Duodenal mucosa (tissue), 2 donors: ENCODE measurements around the gene GTF2B.
"Not testable (repeated sequence)": the region's sequence is repeated elsewhere in the genome, so short reads cannot be mapped to it uniquely, and the experiment has no call there.

Experiments
- H3K27ac ChIP-seq: one replicate; pipeline ENCODE4 v1.7.0; 2013; ENCODE audit warnings: low read depth, low read length
- H3K27me3 ChIP-seq, 2 donors: one replicate each; pipeline ENCODE4 v1.7.0; 2013; ENCODE audit warnings: low read length in 2 of 2, control low read depth in 1 of 2; ENCODE audit not compliant: insufficient read depth in 2 of 2, control insufficient read depth in 1 of 2
- H3K36me3 ChIP-seq, 2 donors: one replicate each; pipeline ENCODE4 v1.7.0; 2013; ENCODE audit warnings: low read length in 2 of 2, control low read depth in 1 of 2; ENCODE audit not compliant: insufficient read depth in 2 of 2, control insufficient read depth in 1 of 2
- H3K4me1 ChIP-seq, 2 donors: one replicate each; pipeline ENCODE4 v1.7.0; 2013; ENCODE audit warnings: low read length in 2 of 2, control low read depth in 1 of 2; ENCODE audit not compliant: insufficient read depth in 2 of 2, control insufficient read depth in 1 of 2
- H3K4me3 ChIP-seq, 2 donors: one replicate each; pipeline ENCODE4 v1.7.0; 2013; ENCODE audit warnings: low read length in 2 of 2, low read depth in 1 of 2
- H3K9ac ChIP-seq, 2 donors: one replicate each; pipeline ENCODE4 v1.7.0; 2013; ENCODE audit warnings: low read length in 2 of 2, low read depth in 1 of 2
- H3K9me3 ChIP-seq, 2 donors: one replicate each; pipeline ENCODE4 v1.7.0; 2013; ENCODE audit warnings: low read length in 2 of 2, control low read depth in 1 of 2; ENCODE audit not compliant: control insufficient read depth in 1 of 2

GTF2B gene

DNA sequence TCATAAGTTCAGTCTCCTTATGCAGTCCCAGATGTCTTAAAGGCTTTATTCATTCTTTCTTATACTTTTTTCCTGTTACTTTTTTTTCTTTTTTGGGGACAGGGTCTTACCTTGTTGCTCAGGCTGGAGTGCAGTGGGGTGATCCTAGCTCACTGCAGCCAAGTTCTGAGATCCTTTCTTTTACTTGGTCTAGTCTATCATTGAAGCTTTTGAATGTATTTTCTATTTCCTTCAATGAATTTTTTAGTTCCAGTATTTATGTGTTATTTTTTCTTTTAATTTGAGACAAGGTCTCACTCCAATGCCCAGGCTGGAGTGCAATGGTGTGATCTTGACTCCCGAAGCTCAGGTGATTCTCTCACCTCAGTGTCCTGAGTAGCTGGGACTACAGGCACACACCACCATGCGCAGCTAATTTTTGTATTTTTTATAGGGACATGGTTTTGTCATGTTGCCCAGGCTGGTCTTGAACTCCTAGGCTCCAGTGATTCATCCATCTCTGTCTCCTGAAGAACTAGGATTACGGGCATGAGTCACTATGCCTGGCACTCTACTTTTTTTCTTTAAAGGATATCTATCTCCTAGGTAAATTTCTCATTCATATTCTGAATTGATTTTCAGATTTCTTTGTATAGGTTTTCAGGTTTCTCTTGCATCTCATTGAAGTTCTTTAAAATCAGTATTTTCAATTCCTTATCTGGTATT, 26.1 kb upstream of the GTF2B start:
- H3K36me3 ChIP-seq: peaks cover 0 to 9% of the 10 kb centered on the region in 2 donors
- peaks cover 11 to 19% of the 10 kb centered on the region in 2 donors for H3K9me3 ChIP-seq
- H3K27ac ChIP-seq: no peak overlapping the region
- no peak overlapping the region for H3K4me3 ChIP-seq
- H3K27me3 ChIP-seq: no peaks in the 10 kb centered on the region
- H3K4me1 ChIP-seq: no peaks in the 10 kb centered on the region
- no peak overlapping the region for H3K9ac ChIP-seq

DNA sequence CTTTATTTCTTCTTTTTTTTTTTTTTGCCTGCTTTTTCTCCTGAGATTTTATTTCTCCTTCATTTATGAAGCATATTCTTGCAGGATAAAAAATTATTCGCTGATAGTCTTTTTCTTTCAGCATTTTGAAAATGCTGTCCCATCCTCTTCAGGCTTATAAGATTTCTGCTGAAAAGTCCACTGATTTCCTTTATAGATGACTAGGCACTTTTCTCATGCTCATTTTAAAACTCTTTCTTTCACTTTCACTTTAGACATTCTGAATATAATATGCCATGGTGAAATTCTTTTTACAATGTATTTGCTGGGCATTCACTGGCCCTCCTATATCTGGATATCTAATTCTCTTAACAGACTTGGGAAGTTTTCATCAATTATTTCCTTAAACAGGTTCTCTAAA, 25.5 kb upstream of the GTF2B start:
- no peaks in the 10 kb centered on the region for H3K4me1 ChIP-seq
- peaks cover 0 to 6% of the 10 kb centered on the region in 2 donors for H3K36me3 ChIP-seq
- H3K9ac ChIP-seq: no peak overlapping the region
- no peak overlapping the region for H3K4me3 ChIP-seq
- no peaks in the 10 kb centered on the region for H3K27me3 ChIP-seq
- no peak overlapping the region for H3K27ac ChIP-seq
- peaks cover 11 to 19% of the 10 kb centered on the region in 2 donors for H3K9me3 ChIP-seq

DNA sequence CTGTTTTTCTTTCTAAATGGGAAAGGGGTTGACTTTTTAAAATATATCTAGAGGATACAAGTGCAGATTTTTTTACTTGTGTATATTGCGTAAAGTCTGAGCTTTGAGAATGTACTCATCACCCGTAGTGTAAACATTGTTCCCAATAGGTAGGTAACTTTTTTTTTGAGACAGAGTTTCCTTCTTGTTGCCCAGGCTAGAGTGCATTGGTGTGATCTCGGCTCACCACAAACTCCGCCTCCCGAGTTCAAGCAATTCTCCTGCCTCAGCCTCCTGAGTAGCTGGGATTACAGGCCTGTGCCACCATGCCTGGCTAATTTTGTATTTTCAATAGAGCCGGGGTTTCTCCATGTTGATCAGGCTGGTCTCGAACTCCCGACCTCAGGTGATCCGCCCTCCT, 20.4 kb upstream of the GTF2B start:
- not testable (repeated sequence) for H3K4me1 ChIP-seq, H3K27me3 ChIP-seq, H3K4me3 ChIP-seq, H3K9ac ChIP-seq, H3K9me3 ChIP-seq, H3K36me3 ChIP-seq, H3K27ac ChIP-seq

DNA sequence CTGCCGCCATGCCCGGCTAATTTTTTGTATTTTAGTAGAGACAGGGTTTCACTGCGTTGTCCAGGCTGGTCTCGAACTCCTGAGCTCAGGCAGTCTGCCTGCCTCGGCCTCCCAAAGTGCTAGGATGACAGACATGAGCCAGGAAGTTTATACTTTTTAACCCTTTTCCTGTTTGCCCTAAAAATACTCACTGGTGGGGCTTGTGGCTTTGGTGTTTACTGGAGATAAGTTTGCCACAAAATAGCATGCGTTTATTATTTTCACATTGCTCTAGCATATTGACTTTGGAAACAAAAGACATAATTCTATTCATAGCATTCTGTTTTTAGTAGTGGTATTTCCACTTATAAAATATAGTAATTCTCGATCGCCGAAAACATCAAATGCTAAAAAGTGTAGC, 19.8 kb upstream of the GTF2B start:
- H3K9me3 ChIP-seq: no peaks in the 10 kb centered on the region
- no peak overlapping the region for H3K4me3 ChIP-seq
- H3K27me3 ChIP-seq: no peaks in the 10 kb centered on the region
- H3K9ac ChIP-seq: no peak overlapping the region
- no peak overlapping the region for H3K27ac ChIP-seq
- H3K36me3 ChIP-seq: no peaks in the 10 kb centered on the region
- no peaks in the 10 kb centered on the region for H3K4me1 ChIP-seq

DNA sequence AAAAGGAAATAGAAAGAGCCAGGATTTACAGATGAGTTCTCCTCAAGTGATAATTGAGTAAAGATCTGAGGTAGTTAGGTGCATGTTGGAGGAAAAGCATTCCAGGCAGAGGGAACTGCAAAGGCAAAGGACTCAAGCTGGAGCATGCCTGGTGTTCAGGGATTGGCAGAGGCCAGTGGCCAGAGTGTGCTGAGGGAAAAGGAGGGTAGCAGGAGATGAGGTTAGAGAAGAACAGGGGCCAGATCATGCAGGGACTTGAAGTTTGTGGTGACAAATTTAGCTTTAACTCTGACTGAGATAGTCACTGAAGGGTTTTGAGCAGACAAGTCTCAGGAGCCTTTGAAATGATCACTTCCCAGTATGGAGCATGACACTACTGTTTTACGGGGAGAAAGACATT, 19.0 kb upstream of the GTF2B start:
- H3K9me3 ChIP-seq: no peaks in the 10 kb centered on the region
- H3K9ac ChIP-seq: no peak overlapping the region
- no peak overlapping the region for H3K4me3 ChIP-seq
- H3K36me3 ChIP-seq: no peaks in the 10 kb centered on the region
- H3K27ac ChIP-seq: no peak overlapping the region
- no peaks in the 10 kb centered on the region for H3K27me3 ChIP-seq
- no peaks in the 10 kb centered on the region for H3K4me1 ChIP-seq

DNA sequence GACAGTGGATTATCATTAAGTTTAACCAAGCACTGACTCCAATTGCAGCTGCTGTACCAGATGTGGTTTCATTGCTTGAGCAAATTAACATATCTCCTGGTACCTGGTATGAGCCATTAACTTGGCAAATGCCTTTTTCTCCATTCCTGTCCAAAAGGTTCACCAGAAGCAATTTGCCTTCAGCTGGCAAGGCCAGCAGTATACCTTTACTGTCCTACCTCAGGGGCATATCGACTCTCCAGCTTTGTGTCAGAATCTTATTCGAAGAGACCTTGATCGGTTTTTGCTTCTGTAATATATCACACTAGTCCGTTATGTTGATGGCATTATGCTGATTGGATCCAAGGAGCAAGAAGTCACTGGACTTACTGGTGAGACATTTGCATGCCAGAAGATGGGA, 9.5 kb upstream of the GTF2B start:
- Histone ChIP-seq H3K27ac (no peak overlapping the region), H3K4me3 (no peak overlapping the region), H3K9me3 (no peaks in the 10 kb centered on the region), H3K9ac (no peak overlapping the region), H3K4me1 (no peaks in the 10 kb centered on the region), H3K36me3 (no peaks in the 10 kb centered on the region), H3K27me3 (no peaks in the 10 kb centered on the region)

DNA sequence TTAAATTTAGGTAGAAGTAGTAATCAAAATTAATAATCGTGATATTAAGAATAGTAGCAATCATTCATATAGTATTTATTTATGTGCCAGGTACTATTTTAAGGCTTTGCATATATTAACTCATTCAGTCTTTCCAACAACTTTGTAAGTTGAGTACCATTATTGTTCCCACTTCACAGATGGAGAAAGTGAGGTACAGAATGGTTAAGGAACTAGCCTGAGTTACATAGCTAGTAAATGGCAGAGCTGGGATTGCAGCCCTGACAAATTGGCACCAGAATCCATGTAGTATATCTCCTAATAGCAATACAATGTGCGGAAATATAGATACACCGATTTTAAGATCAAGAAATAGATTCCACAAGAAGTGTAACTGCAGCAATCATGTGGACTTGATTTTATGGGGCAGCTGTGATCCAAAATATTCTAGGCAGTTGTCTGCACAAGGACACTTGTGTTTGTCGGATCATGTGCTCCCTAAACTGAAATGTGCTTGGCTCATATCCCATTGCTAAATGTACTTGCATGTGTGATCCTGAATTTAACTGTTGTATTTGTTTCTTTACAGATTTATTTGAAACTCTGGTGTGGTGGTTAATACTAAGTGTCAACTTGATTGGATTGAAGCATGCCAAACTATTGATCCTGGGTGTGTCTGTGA, 5.8 kb upstream of the GTF2B start:
- H3K27me3 ChIP-seq: no peaks in the 10 kb centered on the region

DNA sequence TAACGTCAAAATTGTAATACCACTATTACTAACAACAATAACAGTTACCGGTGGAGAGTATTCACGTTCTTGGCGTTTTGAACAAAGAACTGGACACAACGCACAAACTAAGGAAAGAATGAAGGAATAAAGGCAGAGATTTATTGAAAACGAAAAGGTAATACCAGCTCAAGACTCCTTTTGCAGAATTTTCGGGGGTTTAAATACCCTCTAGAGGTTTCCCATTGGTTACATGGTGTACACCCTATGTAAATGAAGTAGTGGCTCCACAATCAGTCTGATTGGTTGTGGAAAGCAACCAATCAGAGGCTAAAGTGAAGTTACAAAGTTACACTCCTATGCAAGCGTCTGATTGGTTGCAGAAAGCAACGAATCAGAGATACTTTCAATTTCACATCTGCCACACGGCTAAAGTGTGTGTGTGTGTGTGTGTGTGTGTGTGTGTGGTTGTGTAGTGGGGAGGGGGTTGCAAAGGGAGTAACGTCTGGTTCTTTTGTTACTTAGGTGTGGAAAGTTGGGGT, 1.1 kb upstream of the GTF2B start:
- Histone ChIP-seq H3K27me3 (no peaks in the 10 kb centered on the region), H3K9ac (peak overlapping the region; percentile 20 to 89), H3K4me1 (peaks cover 18 to 22% of the 10 kb centered on the region in 2 donors), H3K9me3 (no peaks in the 10 kb centered on the region), H3K4me3 (peak overlapping the region; percentile 91 to 100), H3K36me3 (peaks cover 0 to under 1% of the 10 kb centered on the region in 2 donors), H3K27ac (no peak overlapping the region)

More for the DNA sequence above, 5.8 kb upstream of the GTF2B start:
- H3K36me3 ChIP-seq: no peaks in the 10 kb centered on the region
- H3K4me3 ChIP-seq: no peak overlapping the region
- no peak overlapping the region for H3K27ac ChIP-seq
- no peaks in the 10 kb centered on the region for H3K9me3 ChIP-seq
- no peaks in the 10 kb centered on the region for H3K4me1 ChIP-seq
- no peak overlapping the region for H3K9ac ChIP-seq

DNA sequence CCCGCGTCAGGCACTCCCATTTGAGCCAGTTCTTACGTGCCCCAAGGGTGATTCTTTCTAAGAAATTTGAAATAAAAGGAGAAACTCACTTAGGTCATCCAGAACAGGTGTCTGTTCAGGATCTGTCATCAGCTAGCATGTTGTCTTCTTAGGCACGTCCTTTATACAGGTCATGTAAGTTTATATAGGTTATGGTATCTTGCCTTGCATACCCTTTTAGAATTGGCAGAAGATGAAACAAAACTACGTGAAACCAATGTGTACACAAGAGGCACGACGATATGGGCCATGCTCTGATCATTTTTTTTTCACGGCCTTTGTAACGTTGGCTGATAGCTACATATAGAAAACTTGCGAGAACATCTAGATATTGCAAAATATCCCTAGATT, 579 bp upstream of the GTF2B start:
- Histone ChIP-seq H3K9ac (peak overlapping the region; percentile 20 to 89), H3K36me3 (peaks cover 0 to 5% of the 10 kb centered on the region in 2 donors), H3K27ac (no peak overlapping the region)

DNA sequence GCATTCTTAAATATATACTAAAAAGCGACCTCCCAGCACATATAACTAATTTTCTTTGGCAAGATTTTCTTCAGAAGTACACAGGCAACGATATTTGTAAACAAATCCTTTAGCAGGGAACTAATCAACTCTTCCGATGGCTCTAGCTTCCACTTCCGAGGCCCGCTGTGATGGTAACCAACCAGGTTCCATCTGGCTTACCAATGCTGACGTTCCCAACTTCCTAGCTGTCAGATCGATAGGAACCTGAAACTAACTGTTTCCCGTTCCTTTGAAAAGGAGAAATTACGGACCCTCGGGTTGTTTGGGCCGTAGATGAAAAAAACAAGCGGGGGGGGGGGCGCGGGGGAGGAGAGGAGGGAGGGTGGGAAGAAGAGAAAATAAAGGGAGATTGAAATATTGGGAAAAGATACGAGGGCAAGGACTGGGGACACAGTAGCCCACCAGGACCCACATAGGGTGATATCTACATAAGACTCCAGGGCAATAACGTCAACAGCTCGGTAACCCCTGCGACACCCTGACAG, 513 bp downstream of the GTF2B start:
- H3K36me3 ChIP-seq: peaks cover 0 to 12% of the 10 kb centered on the region in 2 donors
- H3K27me3 ChIP-seq: no peaks in the 10 kb centered on the region

More for the DNA sequence above, 579 bp upstream of the GTF2B start:
- Histone ChIP-seq H3K9me3 (no peaks in the 10 kb centered on the region), H3K4me1 (peaks cover 18 to 22% of the 10 kb centered on the region in 2 donors), H3K4me3 (peak overlapping the region; percentile 91 to 100), H3K27me3 (no peaks in the 10 kb centered on the region)

More for the DNA sequence above, 513 bp downstream of the GTF2B start:
- Histone ChIP-seq H3K9ac (peak overlapping the region; percentile 89 to 98), H3K4me1 (peaks cover 18 to 22% of the 10 kb centered on the region in 2 donors), H3K4me3 (peak overlapping the region; percentile 91 to 100), H3K9me3 (no peaks in the 10 kb centered on the region), H3K27ac (peak overlapping the region; percentile 88)
